Fibroblast of pulmonary artery (primary cell): Measurements from ENCODE around the gene LCLAT1.

Source experiments
- DNase-seq: peaks from one replicate; pipeline ENCODE4 v3.0.0-alpha.2; 2010; ENCODE audit warnings: low read depth
- H3K4me3 ChIP-seq: replicated peaks from 2 replicates; pipeline ENCODE4 v1.5.1; 2011; ENCODE audit warnings: low read depth, mild to moderate bottlenecking, control low read depth, low read length, moderate library complexity
- CTCF ChIP-seq: IDR thresholded peaks from 2 replicates; pipeline ENCODE4 v1.5.1; 2011; ENCODE audit warnings: mild to moderate bottlenecking, control low read depth, low read length, inconsistent platforms; ENCODE audit errors: missing control alignments

The LCLAT1 gene

GRCh38 chr2:30434708-30435107 lies 12.3 kb upstream of the LCLAT1 start:
- no peak for DNase-seq
- no peak overlapping the region for H3K4me3 ChIP-seq
- TF ChIP-seq CTCF: no peak

GRCh38 chr2:30436859-30437435 lies 10.1 kb upstream of the LCLAT1 start:
- TF ChIP-seq CTCF: no peak
- H3K4me3 ChIP-seq: no peak overlapping the region
- no peak for DNase-seq

- TF ChIP-seq CTCF: no peak
- no peak for DNase-seq
- H3K4me3 ChIP-seq: no peak overlapping the region
Measured at GRCh38 chr2:30437809-30438548, 9.1 kb upstream of the LCLAT1 start.

GRCh38 chr2:30439296-30439695 lies 7.8 kb upstream of the LCLAT1 start:
- no peak for TF ChIP-seq CTCF
- H3K4me3 ChIP-seq: no peak overlapping the region
- no peak for DNase-seq

GRCh38 chr2:30439879-30440278 lies 7.2 kb upstream of the LCLAT1 start:
- no peak for DNase-seq
- no peak for TF ChIP-seq CTCF
- H3K4me3 ChIP-seq: no peak overlapping the region

- H3K4me3 ChIP-seq: no peak overlapping the region
- no peak for DNase-seq
- TF ChIP-seq CTCF: no peak
Measured at GRCh38 chr2:30441023-30441422, 6.0 kb upstream of the LCLAT1 start.

- H3K4me3 ChIP-seq: no peak overlapping the region
- no peak for TF ChIP-seq CTCF
Measured at GRCh38 chr2:30443081-30443480, 4.0 kb upstream of the LCLAT1 start.

More at GRCh38 chr2:30443081-30443480, 4.0 kb upstream of the LCLAT1 start:
- DNase-seq: no peak
